ENCODE results near the gene LYPLAL1.

DNA sequence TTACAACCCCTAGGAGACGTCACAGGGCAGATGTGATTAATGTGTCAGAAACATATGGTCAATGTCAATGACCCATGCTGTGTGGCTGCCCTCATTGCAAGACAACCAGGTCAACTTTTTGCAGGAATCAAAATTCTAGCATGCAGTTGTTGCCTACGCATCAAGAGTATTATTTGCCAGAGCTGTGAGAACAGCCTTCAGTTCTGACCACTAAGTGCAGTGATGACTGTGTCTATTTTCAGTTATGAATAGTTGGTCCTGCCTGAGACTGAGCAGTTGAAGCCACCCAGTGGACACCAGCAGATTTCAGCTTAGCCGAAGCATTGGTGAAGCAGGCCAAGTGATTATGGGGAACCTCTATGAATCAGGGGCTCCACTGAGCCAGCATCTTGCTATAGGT is 47.3 kb downstream of the LYPLAL1 start:
- TF ChIP-seq POLR2A (IDR thresholded peaks at IDR 0.05): no peak
- TF ChIP-seq, protein P1, sequence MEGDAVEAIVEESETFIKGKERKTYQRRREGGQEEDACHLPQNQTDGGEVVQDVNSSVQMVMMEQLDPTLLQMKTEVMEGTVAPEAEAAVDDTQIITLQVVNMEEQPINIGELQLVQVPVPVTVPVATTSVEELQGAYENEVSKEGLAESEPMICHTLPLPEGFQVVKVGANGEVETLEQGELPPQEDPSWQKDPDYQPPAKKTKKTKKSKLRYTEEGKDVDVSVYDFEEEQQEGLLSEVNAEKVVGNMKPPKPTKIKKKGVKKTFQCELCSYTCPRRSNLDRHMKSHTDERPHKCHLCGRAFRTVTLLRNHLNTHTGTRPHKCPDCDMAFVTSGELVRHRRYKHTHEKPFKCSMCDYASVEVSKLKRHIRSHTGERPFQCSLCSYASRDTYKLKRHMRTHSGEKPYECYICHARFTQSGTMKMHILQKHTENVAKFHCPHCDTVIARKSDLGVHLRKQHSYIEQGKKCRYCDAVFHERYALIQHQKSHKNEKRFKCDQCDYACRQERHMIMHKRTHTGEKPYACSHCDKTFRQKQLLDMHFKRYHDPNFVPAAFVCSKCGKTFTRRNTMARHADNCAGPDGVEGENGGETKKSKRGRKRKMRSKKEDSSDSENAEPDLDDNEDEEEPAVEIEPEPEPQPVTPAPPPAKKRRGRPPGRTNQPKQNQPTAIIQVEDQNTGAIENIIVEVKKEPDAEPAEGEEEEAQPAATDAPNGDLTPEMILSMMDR (IDR thresholded peaks at IDR 0.05): no peak
